Ishikawa (cell line): ENCODE measurements around the gene ZNF778.

ENCODE experiments used
- CREB1 ChIP-seq: IDR thresholded peaks from 2 replicates; pipeline ENCODE4 v1.6.1; 2012; ENCODE audit warnings: low read depth
- EP300 ChIP-seq: IDR thresholded peaks from 2 replicates; pipeline ENCODE4 v1.6.1; 2012; ENCODE audit warnings: borderline replicate concordance
- MAX ChIP-seq: IDR thresholded peaks from 2 replicates; pipeline ENCODE4 v1.6.1; 2012
- TAF1 ChIP-seq: IDR thresholded peaks from 2 replicates; pipeline ENCODE4 v1.6.1; 2012; ENCODE audit warnings: low read depth, mild to moderate bottlenecking
- TCF12 ChIP-seq: IDR thresholded peaks from 2 replicates; pipeline ENCODE4 v1.6.1; 2012; ENCODE audit warnings: low read depth
- TEAD4 ChIP-seq: IDR thresholded peaks from 2 replicates; pipeline ENCODE4 v1.6.1; 2012
- YY1 ChIP-seq: IDR thresholded peaks from 2 replicates; pipeline ENCODE4 v1.6.1; 2012; ENCODE audit warnings: low read depth
- ZBTB7A ChIP-seq: IDR thresholded peaks from 2 replicates; pipeline ENCODE4 v1.6.1; 2012; ENCODE audit warnings: low read depth

DNA sequence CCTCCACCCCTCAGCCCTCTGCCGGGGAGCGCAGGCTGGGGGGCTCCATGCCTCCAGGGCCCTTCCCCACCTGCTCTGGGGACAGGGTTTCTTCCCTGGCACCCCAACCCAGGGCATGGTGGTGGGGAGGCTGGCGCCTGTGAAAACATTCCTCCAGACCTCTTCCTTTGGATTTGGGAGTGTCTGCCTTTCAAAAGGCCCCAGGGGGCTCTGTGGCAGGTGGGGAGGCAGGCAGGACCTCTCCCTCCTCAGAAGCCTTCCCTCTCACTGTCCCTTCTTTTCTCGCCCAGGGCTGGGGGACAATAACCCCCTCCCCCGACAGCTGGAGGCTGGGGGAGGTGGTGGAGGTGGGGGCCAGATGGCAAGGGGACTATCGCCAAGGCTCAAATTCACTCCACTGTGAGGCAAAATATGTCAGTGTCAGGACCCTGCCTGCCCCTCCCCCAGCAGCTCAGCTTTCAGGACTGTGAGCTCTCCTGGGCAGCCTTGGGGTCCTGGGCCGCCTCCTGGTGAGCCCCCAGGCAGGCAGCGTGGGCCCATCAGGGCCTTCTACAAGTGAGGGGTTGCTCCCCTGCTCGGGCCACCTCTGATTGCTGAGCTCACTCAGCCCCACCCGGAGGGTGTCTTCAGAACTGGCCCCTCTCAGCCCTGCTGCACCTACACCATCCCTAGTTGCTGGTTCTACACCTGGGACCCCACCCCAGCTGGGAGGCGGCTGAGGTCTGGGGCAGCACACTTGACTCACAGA lies 44.2 kb upstream of the ZNF778 start:
- no peak for TF ChIP-seq EP300
- no peak for TF ChIP-seq ZBTB7A
- no peak for TF ChIP-seq MAX
- no peak for TF ChIP-seq CREB1
- no peak for TF ChIP-seq TCF12
- TF ChIP-seq YY1: no peak
- no peak for TF ChIP-seq TAF1
- no peak for TF ChIP-seq TEAD4
